Neural progenitor cell (in vitro differentiated cells): ENCODE measurements around the gene SMARCD3. TPM values are rescaled to one million over a fixed set of nuclear protein-coding genes. Genes with fewer than 3 reads are reported as not detected.

ENCODE experiments used
- DNase-seq: peaks from one replicate; pipeline ENCODE4 v3.0.0-alpha.2; 2016; ENCODE audit warnings: low spot score
- H2AFZ ChIP-seq: fragments of 200-600 bp; sonication (generic); replicated peaks from 2 replicates; pipeline ENCODE4 v1.6.1; 2016; ENCODE audit warnings: antibody characterized with exemption
- H3F3A ChIP-seq: fragments of 200-600 bp; sonication (generic); 2 replicates; pipeline ENCODE4 v1.6.1; 2016; ENCODE audit warnings: antibody characterized with exemption, low read depth
- H3K27ac ChIP-seq: fragments of 200-600 bp; sonication (generic); 2 replicates; pipeline ENCODE4 v1.5.1; 2016; ENCODE audit warnings: mild to moderate bottlenecking
- H3K27me3 ChIP-seq: fragments of 200-600 bp; sonication (generic); 2 replicates; pipeline ENCODE4 v1.6.1; 2016; ENCODE audit warnings: mild to moderate bottlenecking, moderate library complexity
- H3K36me3 ChIP-seq: fragments of 200-600 bp; sonication (generic); 2 replicates; pipeline ENCODE4 v1.5.1; 2016
- H3K4me1 ChIP-seq: fragments of 200-600 bp; sonication (generic); 2 replicates; pipeline ENCODE4 v1.6.1; 2016; ENCODE audit warnings: mixed run types
- H3K4me2 ChIP-seq: fragments of 200-600 bp; sonication (generic); 2 replicates; pipeline ENCODE4 v1.6.1; 2016
- H3K4me3 ChIP-seq: fragments of 200-600 bp; sonication (generic); 2 replicates; pipeline ENCODE4 v1.5.1; 2016
- H3K79me2 ChIP-seq: fragments of 200-600 bp; sonication (generic); 2 replicates; pipeline ENCODE4 v1.6.1; 2016; ENCODE audit warnings: low read depth
- H3K9ac ChIP-seq: fragments of 200-600 bp; sonication (generic); 2 replicates; pipeline ENCODE4 v1.6.1; 2016
- H3K9me3 ChIP-seq: fragments of 200-600 bp; sonication (generic); 2 replicates; pipeline ENCODE4 v1.5.1; 2016; ENCODE audit warnings: low read depth
- H4K20me1 ChIP-seq: fragments of 200-600 bp; sonication (generic); 2 replicates; pipeline ENCODE4 v1.6.1; 2016; ENCODE audit warnings: low read depth
- H3K27ac Mint-ChIP-seq: 3 replicates; pipeline ENCODE4 v1.8.0; 2021; ENCODE audit warnings: mixed read lengths
- H3K27me3 Mint-ChIP-seq: 2 replicates; pipeline ENCODE4 v1.8.0; 2022; ENCODE audit warnings: low read depth, mild to moderate bottlenecking, inconsistent platforms, moderate library complexity, mixed read lengths; ENCODE audit not compliant: insufficient read depth
- H3K36me3 Mint-ChIP-seq: 3 replicates; pipeline ENCODE4 v1.8.0; 2021; ENCODE audit warnings: mixed read lengths
- H3K4me1 Mint-ChIP-seq: 3 replicates; pipeline ENCODE4 v1.8.0; 2021; ENCODE audit warnings: mixed read lengths
- H3K4me3 Mint-ChIP-seq: 3 replicates; pipeline ENCODE4 v1.8.0; 2021; ENCODE audit warnings: mild to moderate bottlenecking, moderate library complexity, mixed read lengths
- H3K9me3 Mint-ChIP-seq: 3 replicates; pipeline ENCODE4 v1.8.0; 2020; ENCODE audit warnings: mixed read lengths
- EZH2 ChIP-seq: fragments of 200-600 bp; sonication (generic); IDR thresholded peaks from 2 replicates; pipeline ENCODE4 v1.6.1; 2017; ENCODE audit warnings: antibody characterized with exemption, mild to moderate bottlenecking, moderate library complexity
- EZH2phosphoT487 ChIP-seq: fragments of 200-600 bp; sonication (generic); IDR thresholded peaks from 2 replicates; pipeline ENCODE4 v1.6.1; 2017; ENCODE audit warnings: antibody characterized with exemption
- total RNA-seq: library from RNA; depleted of rRNA; stranded (reverse); fragments of >200 nt; gene quantifications from 2 replicates; pipeline ENCODE4 v1.2.3, GENCODE V29; 2015; ENCODE audit warnings: low replicate concordance
- TF ChIP-seq, protein P1 (sequence below): fragments of 200-600 bp; sonication (generic); IDR thresholded peaks from 2 replicates; pipeline ENCODE4 v1.5.1; 2017; ENCODE audit warnings: antibody characterized with exemption, mild to moderate bottlenecking

Gene SMARCD3
- total RNA-seq, 1 donor from 2014 or later: 11.0 TPM

- Mint-ChIP-seq H3K4me3 (no peak overlapping the region), H3K36me3 (peaks cover 11% of the 10 kb centered on the region), H3K4me1 (peaks cover 2% of the 10 kb centered on the region), H3K27me3 (peaks cover 6% of the 10 kb centered on the region), H3K27ac (no peak overlapping the region), H3K9me3 (no peaks in the 10 kb centered on the region)
- no peak for DNase-seq
- Histone ChIP-seq H3K4me3 (no peak overlapping the region), H3K27me3 (no peaks in the 10 kb centered on the region), H3K27ac (no peak overlapping the region), H3K4me1 (peaks cover 18% of the 10 kb centered on the region), H2AFZ (no peak overlapping the region), H3K79me2 (no peaks in the 10 kb centered on the region), H3K4me2 (no peak overlapping the region), H3K36me3 (no peaks in the 10 kb centered on the region), H3K9me3 (no peaks in the 10 kb centered on the region), H3F3A (peaks cover 16% of the 10 kb centered on the region), H3K9ac (no peak overlapping the region), H4K20me1 (peaks cover 7% of the 10 kb centered on the region)
- TF ChIP-seq EZH2 (no peak), EZH2phosphoT487 (no peak)
- TF ChIP-seq, protein P1, sequence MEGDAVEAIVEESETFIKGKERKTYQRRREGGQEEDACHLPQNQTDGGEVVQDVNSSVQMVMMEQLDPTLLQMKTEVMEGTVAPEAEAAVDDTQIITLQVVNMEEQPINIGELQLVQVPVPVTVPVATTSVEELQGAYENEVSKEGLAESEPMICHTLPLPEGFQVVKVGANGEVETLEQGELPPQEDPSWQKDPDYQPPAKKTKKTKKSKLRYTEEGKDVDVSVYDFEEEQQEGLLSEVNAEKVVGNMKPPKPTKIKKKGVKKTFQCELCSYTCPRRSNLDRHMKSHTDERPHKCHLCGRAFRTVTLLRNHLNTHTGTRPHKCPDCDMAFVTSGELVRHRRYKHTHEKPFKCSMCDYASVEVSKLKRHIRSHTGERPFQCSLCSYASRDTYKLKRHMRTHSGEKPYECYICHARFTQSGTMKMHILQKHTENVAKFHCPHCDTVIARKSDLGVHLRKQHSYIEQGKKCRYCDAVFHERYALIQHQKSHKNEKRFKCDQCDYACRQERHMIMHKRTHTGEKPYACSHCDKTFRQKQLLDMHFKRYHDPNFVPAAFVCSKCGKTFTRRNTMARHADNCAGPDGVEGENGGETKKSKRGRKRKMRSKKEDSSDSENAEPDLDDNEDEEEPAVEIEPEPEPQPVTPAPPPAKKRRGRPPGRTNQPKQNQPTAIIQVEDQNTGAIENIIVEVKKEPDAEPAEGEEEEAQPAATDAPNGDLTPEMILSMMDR: no peak
Measured at GRCh38 chr7:151212626-151213025, 35.9 kb downstream of the SMARCD3 start.

DNA sequence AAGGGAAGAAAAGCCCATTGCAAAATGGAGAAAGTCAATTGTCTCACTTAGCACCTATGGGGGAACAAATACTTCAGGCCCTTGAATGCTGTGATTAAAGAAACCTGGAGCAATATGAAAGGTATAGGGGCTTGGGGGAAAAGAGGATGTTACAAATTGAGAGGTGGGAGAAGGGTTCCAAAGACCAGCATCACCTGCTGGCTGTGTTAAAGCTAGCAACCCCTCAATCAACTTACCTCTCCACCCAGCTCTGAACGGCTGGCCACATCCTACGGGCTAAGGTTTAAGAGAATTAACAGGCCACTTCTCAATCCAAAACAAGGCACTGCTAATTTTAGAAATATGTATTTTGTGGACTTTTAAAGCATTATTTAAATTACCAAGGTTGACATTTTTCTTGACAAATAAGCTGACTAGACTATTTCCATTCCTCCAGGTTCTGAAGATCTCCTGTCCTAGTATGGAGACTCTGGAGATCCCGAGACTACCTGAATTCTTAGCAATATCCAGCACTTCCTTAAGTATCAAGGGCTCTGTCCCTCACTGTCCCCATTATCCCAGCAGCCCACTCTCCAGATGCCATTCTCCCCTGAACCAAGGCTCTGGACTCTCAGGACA, 37.2 kb downstream of the SMARCD3 start:
- Histone ChIP-seq H3K4me2 (no peak overlapping the region), H3K9ac (no peak overlapping the region), H3K4me1 (peaks cover 18% of the 10 kb centered on the region), H3K4me3 (no peak overlapping the region), H3K27me3 (peaks cover under 1% of the 10 kb centered on the region), H2AFZ (no peak overlapping the region), H3F3A (peaks cover 16% of the 10 kb centered on the region), H3K36me3 (no peaks in the 10 kb centered on the region), H4K20me1 (peaks cover 7% of the 10 kb centered on the region), H3K9me3 (no peaks in the 10 kb centered on the region), H3K27ac (peak overlapping the region; percentile 46), H3K79me2 (no peaks in the 10 kb centered on the region)
- Mint-ChIP-seq H3K36me3 (peaks cover 11% of the 10 kb centered on the region), H3K9me3 (no peaks in the 10 kb centered on the region), H3K4me3 (no peak overlapping the region), H3K27ac (no peak overlapping the region), H3K4me1 (peaks cover 2% of the 10 kb centered on the region), H3K27me3 (peaks cover 7% of the 10 kb centered on the region)
- no peak for DNase-seq
- TF ChIP-seq, protein P1: no peak
- no peak for TF ChIP-seq EZH2phosphoT487
- no peak for TF ChIP-seq EZH2

- peaks cover 2% of the 10 kb centered on the region for H3K4me1 Mint-ChIP-seq
- Histone ChIP-seq H3F3A (peaks cover 16% of the 10 kb centered on the region), H3K27me3 (peaks cover 10% of the 10 kb centered on the region), H3K36me3 (no peaks in the 10 kb centered on the region), H3K9ac (no peak within 1 kb of the TSS), H3K9me3 (no peaks in the 10 kb centered on the region), H3K79me2 (no peaks in the 10 kb centered on the region), H3K4me2 (peak within 1 kb of the TSS; percentile 63), H3K4me1 (peaks cover 18% of the 10 kb centered on the region), H3K4me3 (peak within 1 kb of the TSS; percentile 5), H4K20me1 (peaks cover 7% of the 10 kb centered on the region), H3K27ac (no peak within 1 kb of the TSS), H2AFZ (no peak within 1 kb of the TSS)
- H3K4me3 Mint-ChIP-seq: no peak within 1 kb of the TSS
- peaks cover 7% of the 10 kb centered on the region for H3K27me3 Mint-ChIP-seq
- H3K27ac Mint-ChIP-seq: no peak within 1 kb of the TSS
- H3K9me3 Mint-ChIP-seq: no peaks in the 10 kb centered on the region
- DNase-seq: peak; percentile 55
- H3K36me3 Mint-ChIP-seq: peaks cover 11% of the 10 kb centered on the region
- no peak for TF ChIP-seq EZH2phosphoT487
- TF ChIP-seq, protein P1: no peak
- TF ChIP-seq EZH2: no peak
Measured at GRCh38 chr7:151210087-151210854, 38.2 kb downstream of the SMARCD3 start, which contains the start of gene H2BK1. Gene H2BK1 (minus strand): TSS chr7:151210488. CDS start chr7:151210318, 170 bp downstream.
